Right lobe of liver (tissue), 6 donors: ENCODE measurements around the gene PKN3. TPM values are rescaled to one million over a fixed set of nuclear protein-coding genes. Genes with fewer than 3 reads are reported as not detected.
A peak's percentile ranks its signal among the peaks of the same experiment; 100 is the strongest.

Experiments used
- ATAC-seq, 4 donors: fragments of 200-7000 bp; cut with Tn5 transposase; one replicate each; pipeline ENCODE4 v1.9.1; 2020; ENCODE audit warnings: mild to moderate bottlenecking in 4 of 4, moderate library complexity in 4 of 4
- DNase-seq, 3 donors: peaks; one replicate each; pipeline ENCODE4 v3.0.0-alpha.2; 2020
- H3K27ac ChIP-seq, 3 donors: fragments of 200-600 bp; one replicate each; pipeline ENCODE4 v1.8.0; 2022
- H3K27me3 ChIP-seq, 2 donors: fragments of 200-600 bp; one replicate each; pipeline ENCODE4 v1.8.0; 2022
- H3K36me3 ChIP-seq, 4 donors: fragments of 200-600 bp; sonication (generic) in 1 of 4; one replicate each; pipeline versions ENCODE4 v1.5.1 to v1.8.0; 2017 to 2022; ENCODE audit warnings: control low read depth in 1 of 4
- H3K4me1 ChIP-seq, 4 donors: fragments of 200-600 bp; sonication (generic) in 1 of 4; one replicate each; pipeline versions ENCODE4 v1.5.1 to v1.8.0; 2017 to 2022; ENCODE audit warnings: control low read depth in 1 of 4
- H3K4me3 ChIP-seq, 3 donors: fragments of 200-600 bp; one replicate each; pipeline ENCODE4 v1.8.0; 2022
- H3K9me3 ChIP-seq, 4 donors: fragments of 200-600 bp; sonication (generic) in 1 of 4; one replicate each; pipeline versions ENCODE4 v1.5.1 to v1.8.0; 2017 to 2022; ENCODE audit warnings: control low read depth in 1 of 4
- CTCF ChIP-seq, 4 donors: fragments of 200-600 bp in 3 of 4; fragments of 450-650 bp in 1 of 4; IDR thresholded peaks; one replicate each; pipeline versions ENCODE4 v1.5.1 to v1.8.0; 2016 to 2022; ENCODE audit warnings: antibody characterized with exemption in 4 of 4, mild to moderate bottlenecking in 2 of 4
- POLR2A ChIP-seq: fragments of 450-650 bp; IDR thresholded peaks from one replicate; pipeline ENCODE4 v1.6.1; 2017; ENCODE audit warnings: antibody characterized with exemption, mild to moderate bottlenecking
- WGBS: methylation state at CpG from one replicate; pipeline ENCODE4 v1.1.6; 2018; ENCODE audit warnings: low coverage, low lambda C conversion rate; ENCODE audit not compliant: insufficient coverage; ENCODE audit errors: missing lambda C conversion rate; 5-methylcytosine and 5-hydroxymethylcytosine counted together
- intact Hi-C, 2 donors: fragments of 100-400 bp; cut with DNase I; formaldehyde crosslinking; loops; one replicate each; pipeline versions ENCODE4 v1.11.2 to v1.14.1; 2022
- total RNA-seq, 6 experiments: library from RNA; depleted of rRNA in 2 of 6; stranded (reverse); fragments of >200 nt in 2 of 6; fragmentation: NEBNext Ultra II Directional in 3 of 6; extraction: Animal tissue kit (Norgen Biotek cat#: 25700) in 3 of 6; gene quantifications; one replicate each; pipeline versions ENCODE4 v1.1.0 to v1.2.4, GENCODE V29; 2016 to 2023
- donor health status: DM: no; HTN: yes; CAD: no.
- donor health status: DM: no; HTN: no; CAD: no.
- donor health status: DM: no; HTN: no; CAD: no.
- donor health status: DM: no; HTN: yes; CAD: no.
- donor health status: DM: no; HTN: yes; CAD: no.

PKN3 gene
- total RNA-seq, 6 experiments from 2014 or later = 0.81 to 4.9 (median 2.4) TPM

DNA sequence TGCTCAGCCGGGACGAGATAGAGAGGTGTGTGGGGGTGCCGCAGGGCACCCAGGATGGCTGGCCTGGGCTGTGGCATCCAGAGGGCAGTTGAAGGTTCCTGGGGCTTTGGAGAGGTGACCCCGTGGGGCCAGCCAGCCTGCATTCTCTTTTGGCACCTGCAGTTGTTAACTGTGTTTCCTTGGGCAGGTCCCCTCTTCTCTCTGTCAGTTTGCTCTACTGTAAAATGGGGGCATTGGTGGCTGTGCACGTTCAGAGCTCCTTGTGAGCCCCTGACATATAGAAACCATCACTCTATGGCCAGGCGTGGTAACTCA lies 13.1 kb downstream of the PKN3 start:
- H3K27ac ChIP-seq = no peak overlapping the region
- no peak for TF ChIP-seq POLR2A
- no peaks in the 10 kb centered on the region for H3K36me3 ChIP-seq
- H3K27me3 ChIP-seq = no peaks in the 10 kb centered on the region
- ATAC-seq (no peak), DNase-seq (peak in 2 of 3 donors; percentile 4 to 7)
- no peaks in the 10 kb centered on the region for H3K4me1 ChIP-seq
- intact Hi-C loops = no loop called here
- no peaks in the 10 kb centered on the region for H3K9me3 ChIP-seq
- no peak overlapping the region for H3K4me3 ChIP-seq
- WGBS = 100% methylated on average over 1 of the region's 6 CpGs

- H3K27ac ChIP-seq = no peak overlapping the region
- no peaks in the 10 kb centered on the region for H3K27me3 ChIP-seq
- intact Hi-C loops = no loop called here
- DNase-seq (peak in 2 of 3 donors; percentile 12 to 36), ATAC-seq (no peak)
- no peaks in the 10 kb centered on the region for H3K9me3 ChIP-seq
- H3K4me3 ChIP-seq = no peak overlapping the region
- H3K4me1 ChIP-seq = no peaks in the 10 kb centered on the region
- TF ChIP-seq CTCF (IDR thresholded peaks at IDR 0.05) (no peak), POLR2A (no peak)
- WGBS = 89% methylated on average over 5 of the region's 7 CpGs
- H3K36me3 ChIP-seq = no peaks in the 10 kb centered on the region
Measured at GRCh38 chr9:128716581-128717254, 14.4 kb downstream of the PKN3 start.

DNA sequence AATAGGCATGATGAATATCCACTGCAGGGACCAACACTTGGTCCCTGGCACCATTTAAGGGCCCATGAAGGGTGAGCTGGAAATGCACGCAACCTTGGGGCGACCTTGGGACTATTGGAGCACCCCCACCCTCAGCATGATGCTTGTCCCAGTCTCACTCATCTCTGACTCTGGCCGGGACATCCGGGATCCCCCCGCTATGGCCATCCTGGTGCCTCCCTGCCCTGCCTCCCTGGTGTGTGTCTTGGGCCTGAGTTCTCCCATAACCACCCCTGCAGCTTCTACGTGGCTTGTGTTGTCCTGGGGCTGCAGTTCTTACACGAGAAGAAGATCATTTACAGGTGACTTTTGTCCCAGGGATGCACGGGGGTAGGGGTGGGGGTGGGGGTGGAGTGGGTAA lies 15.7 kb downstream of the PKN3 start:
- no peak overlapping the region for H3K27ac ChIP-seq
- intact Hi-C loops = no loop called here
- no peak overlapping the region for H3K4me3 ChIP-seq
- H3K9me3 ChIP-seq = no peaks in the 10 kb centered on the region
- DNase-seq (peak in 1 of 3 donors; percentile 23), ATAC-seq (no peak)
- no peaks in the 10 kb centered on the region for H3K27me3 ChIP-seq
- H3K4me1 ChIP-seq = no peaks in the 10 kb centered on the region
- TF ChIP-seq CTCF (IDR thresholded peaks at IDR 0.05) (no peak), POLR2A (no peak)
- H3K36me3 ChIP-seq = no peaks in the 10 kb centered on the region
- 61% methylated on average over 4 of the region's 8 CpGs for WGBS

- no peaks in the 10 kb centered on the region for H3K9me3 ChIP-seq
- intact Hi-C loops = no loop called here
- TF ChIP-seq POLR2A = no peak
- H3K27ac ChIP-seq = no peak overlapping the region
- H3K27me3 ChIP-seq = no peaks in the 10 kb centered on the region
- ATAC-seq = no peak
- 43% methylated on average over 2 of the region's 5 CpGs for WGBS
- no peak overlapping the region for H3K4me3 ChIP-seq
- no peaks in the 10 kb centered on the region for H3K4me1 ChIP-seq
- DNase-seq = no peak
- H3K36me3 ChIP-seq = no peaks in the 10 kb centered on the region
Measured at GRCh38 chr9:128718475-128718874, 16.2 kb downstream of the PKN3 start.

GRCh38 chr9:128719919-128720605 lies 17.8 kb downstream of the PKN3 start:
- no peaks in the 10 kb centered on the region for H3K9me3 ChIP-seq
- no peak overlapping the region for H3K27ac ChIP-seq
- no peak overlapping the region for H3K4me3 ChIP-seq
- H3K36me3 ChIP-seq = no peaks in the 10 kb centered on the region
- DNase-seq = no peak
- H3K4me1 ChIP-seq = peaks cover 0 to 6% (median 3%) of the 10 kb centered on the region in 4 donors
- WGBS = no CpG with 5 or more reads among the region's 30 CpGs
- intact Hi-C loops = no loop called here
- no peak for TF ChIP-seq CTCF (IDR thresholded peaks at IDR 0.05)
- TF ChIP-seq POLR2A = no peak
- no peak for ATAC-seq
- H3K27me3 ChIP-seq = no peaks in the 10 kb centered on the region
